IMR-90 (cell line): Measurements from ENCODE around the gene MZB1.

Source experiments
- BHLHE40 ChIP-seq: fragments of 150-350 bp; IDR thresholded peaks from 2 replicates; pipeline ENCODE4 v1.6.1; 2016; ENCODE audit warnings: mild to moderate bottlenecking, low read depth, low read length
- CEBPB ChIP-seq: IDR thresholded peaks from 2 replicates; pipeline ENCODE4 v1.6.1; 2012; ENCODE audit warnings: low read depth, low read length, improper control_type of control experiment
- ELK1 ChIP-seq: fragments of 150-350 bp; IDR thresholded peaks from 2 replicates; pipeline ENCODE4 v1.6.1; 2016; ENCODE audit warnings: low read depth, mild to moderate bottlenecking, low read length, moderate library complexity, borderline replicate concordance
- MXI1 ChIP-seq: IDR thresholded peaks from 2 replicates; pipeline ENCODE4 v1.6.1; 2012; ENCODE audit warnings: low read depth, mild to moderate bottlenecking, low read length, moderate library complexity, borderline replicate concordance
- POLR2A ChIP-seq: IDR thresholded peaks from 2 replicates; pipeline ENCODE4 v1.6.1; 2012; ENCODE audit warnings: mild to moderate bottlenecking, low read depth, low read length
- RAD21 ChIP-seq: IDR thresholded peaks from 2 replicates; pipeline ENCODE4 v1.6.1; 2012; ENCODE audit warnings: low read length, improper control_type of control experiment
- TF ChIP-seq, protein P1 (sequence below): conservative IDR thresholded peaks from 2 replicates; pipeline ENCODE4 v1.5.1; 2012; ENCODE audit warnings: mild to moderate bottlenecking, low read depth, low read length, improper control_type of control experiment
- TF ChIP-seq, protein P2 (sequence below): fragments of 150-350 bp; IDR thresholded peaks from 2 replicates; pipeline ENCODE4 v1.6.1; 2017; ENCODE audit warnings: mild to moderate bottlenecking, antibody characterized with exemption, low read length, low read depth

GRCh38 chr5:139360384-139360783 is 29.3 kb downstream of the MZB1 start:
- no peak for TF ChIP-seq BHLHE40
- TF ChIP-seq, protein P1, sequence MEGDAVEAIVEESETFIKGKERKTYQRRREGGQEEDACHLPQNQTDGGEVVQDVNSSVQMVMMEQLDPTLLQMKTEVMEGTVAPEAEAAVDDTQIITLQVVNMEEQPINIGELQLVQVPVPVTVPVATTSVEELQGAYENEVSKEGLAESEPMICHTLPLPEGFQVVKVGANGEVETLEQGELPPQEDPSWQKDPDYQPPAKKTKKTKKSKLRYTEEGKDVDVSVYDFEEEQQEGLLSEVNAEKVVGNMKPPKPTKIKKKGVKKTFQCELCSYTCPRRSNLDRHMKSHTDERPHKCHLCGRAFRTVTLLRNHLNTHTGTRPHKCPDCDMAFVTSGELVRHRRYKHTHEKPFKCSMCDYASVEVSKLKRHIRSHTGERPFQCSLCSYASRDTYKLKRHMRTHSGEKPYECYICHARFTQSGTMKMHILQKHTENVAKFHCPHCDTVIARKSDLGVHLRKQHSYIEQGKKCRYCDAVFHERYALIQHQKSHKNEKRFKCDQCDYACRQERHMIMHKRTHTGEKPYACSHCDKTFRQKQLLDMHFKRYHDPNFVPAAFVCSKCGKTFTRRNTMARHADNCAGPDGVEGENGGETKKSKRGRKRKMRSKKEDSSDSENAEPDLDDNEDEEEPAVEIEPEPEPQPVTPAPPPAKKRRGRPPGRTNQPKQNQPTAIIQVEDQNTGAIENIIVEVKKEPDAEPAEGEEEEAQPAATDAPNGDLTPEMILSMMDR = no peak
- TF ChIP-seq POLR2A = no peak
- no peak for TF ChIP-seq ELK1
- TF ChIP-seq, protein P2, sequence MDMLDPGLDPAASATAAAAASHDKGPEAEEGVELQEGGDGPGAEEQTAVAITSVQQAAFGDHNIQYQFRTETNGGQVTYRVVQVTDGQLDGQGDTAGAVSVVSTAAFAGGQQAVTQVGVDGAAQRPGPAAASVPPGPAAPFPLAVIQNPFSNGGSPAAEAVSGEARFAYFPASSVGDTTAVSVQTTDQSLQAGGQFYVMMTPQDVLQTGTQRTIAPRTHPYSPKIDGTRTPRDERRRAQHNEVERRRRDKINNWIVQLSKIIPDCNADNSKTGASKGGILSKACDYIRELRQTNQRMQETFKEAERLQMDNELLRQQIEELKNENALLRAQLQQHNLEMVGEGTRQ = no peak
- no peak for TF ChIP-seq RAD21
- no peak for TF ChIP-seq CEBPB
- no peak for TF ChIP-seq MXI1
